Measurements from ENCODE around the gene ATP8B1.

GRCh38 chr18:57657542-57657941 lies 145.6 kb downstream of the ATP8B1 start:
- TF ChIP-seq EZH2 (IDR thresholded peaks at IDR 0.05; ENCODE audit: insufficient read depth, poor library complexity, severe bottlenecking) = no peak
- no peak for TF ChIP-seq EZH2phosphoT487 (IDR thresholded peaks at IDR 0.05; ENCODE audit: insufficient read depth, low read depth)

All from GM23248 (cell line).